ENCODE data around the gene APOC4.

APOC4 gene

DNA sequence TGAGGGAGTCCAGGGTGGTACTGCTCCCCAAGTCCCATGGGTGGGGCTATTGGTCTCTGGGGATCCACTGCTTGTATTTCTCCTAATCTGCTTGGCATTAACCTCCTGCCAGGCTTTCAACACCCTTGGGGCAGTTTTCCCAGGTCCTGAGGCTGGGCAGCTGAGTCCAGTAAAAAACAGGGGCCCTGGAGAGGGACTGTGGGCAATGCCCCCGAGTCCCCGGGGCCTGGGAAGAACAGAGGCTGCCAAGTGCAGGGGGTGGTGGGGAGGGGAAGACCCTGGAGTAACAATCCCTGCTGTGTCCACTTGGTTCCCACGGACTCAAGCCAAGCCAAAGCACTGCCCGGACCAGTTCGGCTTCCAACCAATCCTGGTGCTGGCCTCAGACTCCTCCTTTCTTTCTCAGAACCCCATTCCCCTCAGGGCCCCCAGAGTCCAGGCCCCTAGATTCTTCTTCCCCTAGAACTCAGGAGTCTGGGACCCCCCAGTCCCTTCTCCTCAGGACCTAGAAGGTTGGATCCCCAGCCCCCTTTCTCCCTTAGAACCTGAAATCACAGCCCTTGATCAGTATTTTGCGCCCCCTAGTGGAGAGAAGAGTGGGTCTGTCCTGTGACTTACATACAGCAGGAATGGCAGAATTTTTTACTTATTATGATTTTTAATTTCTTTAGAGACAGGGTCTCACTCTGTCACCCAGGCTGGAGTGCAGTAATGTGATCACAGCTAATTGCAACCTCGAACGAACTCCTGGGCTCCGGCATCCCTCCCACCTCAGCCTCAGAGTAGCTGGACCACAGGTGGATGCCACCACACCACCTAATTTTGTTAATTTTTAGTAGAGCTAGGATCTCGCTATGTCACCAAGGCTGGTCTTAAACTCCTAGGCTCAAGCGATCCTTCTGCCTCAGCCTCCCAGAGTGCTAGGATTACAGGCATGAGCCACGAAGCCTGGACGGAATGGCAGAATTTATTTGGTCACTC, 9.4 kb downstream of the APOC4 start:
- peaks cover 2% of the 10 kb centered on the region for H3K36me3 ChIP-seq (ENCODE audit: control insufficient read depth, insufficient read depth, low read length)
- peaks cover 4% of the 10 kb centered on the region for H3K4me1 ChIP-seq (ENCODE audit: control insufficient read depth, insufficient read depth, low read length)
- H3K27me3 ChIP-seq (ENCODE audit: control insufficient read depth, insufficient read depth, low read length) = no peaks in the 10 kb centered on the region
- no peak overlapping the region for H3K9ac ChIP-seq (ENCODE audit: low read depth, low read length)
- H3K4me3 ChIP-seq (ENCODE audit: low read depth, low read length) = no peak overlapping the region
- H3K9me3 ChIP-seq (ENCODE audit: control insufficient read depth, insufficient read depth, low read length) = no peaks in the 10 kb centered on the region

DNA sequence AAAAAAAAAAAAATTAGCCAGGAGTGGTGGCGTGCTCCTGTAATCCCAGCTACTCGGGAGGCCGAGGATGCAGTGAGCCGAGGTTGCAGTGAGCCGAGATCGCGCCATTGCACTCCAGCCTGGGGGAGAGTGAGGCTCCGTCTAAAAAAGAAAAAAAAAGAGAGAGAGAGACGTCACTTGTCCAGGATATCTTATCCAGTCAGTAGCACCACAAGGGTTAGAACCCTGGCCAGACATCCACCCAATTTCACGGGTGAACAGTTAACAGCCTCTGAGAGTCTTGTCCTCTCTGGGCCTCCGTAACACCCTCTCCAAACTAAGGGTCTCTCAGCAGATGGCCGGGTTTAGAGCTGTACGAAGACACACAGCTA, 12.2 kb downstream of the APOC4 start:
- Histone ChIP-seq H3K27me3 (ENCODE audit: control insufficient read depth, insufficient read depth, low read length) (no peaks in the 10 kb centered on the region), H3K9me3 (ENCODE audit: control insufficient read depth, insufficient read depth, low read length) (no peaks in the 10 kb centered on the region), H3K9ac (ENCODE audit: low read depth, low read length) (peak overlapping the region; percentile 99), H3K36me3 (ENCODE audit: control insufficient read depth, insufficient read depth, low read length) (peaks cover 2% of the 10 kb centered on the region), H3K4me3 (ENCODE audit: low read depth, low read length) (peak overlapping the region; percentile 94), H3K4me1 (ENCODE audit: control insufficient read depth, insufficient read depth, low read length) (peaks cover 4% of the 10 kb centered on the region)

DNA sequence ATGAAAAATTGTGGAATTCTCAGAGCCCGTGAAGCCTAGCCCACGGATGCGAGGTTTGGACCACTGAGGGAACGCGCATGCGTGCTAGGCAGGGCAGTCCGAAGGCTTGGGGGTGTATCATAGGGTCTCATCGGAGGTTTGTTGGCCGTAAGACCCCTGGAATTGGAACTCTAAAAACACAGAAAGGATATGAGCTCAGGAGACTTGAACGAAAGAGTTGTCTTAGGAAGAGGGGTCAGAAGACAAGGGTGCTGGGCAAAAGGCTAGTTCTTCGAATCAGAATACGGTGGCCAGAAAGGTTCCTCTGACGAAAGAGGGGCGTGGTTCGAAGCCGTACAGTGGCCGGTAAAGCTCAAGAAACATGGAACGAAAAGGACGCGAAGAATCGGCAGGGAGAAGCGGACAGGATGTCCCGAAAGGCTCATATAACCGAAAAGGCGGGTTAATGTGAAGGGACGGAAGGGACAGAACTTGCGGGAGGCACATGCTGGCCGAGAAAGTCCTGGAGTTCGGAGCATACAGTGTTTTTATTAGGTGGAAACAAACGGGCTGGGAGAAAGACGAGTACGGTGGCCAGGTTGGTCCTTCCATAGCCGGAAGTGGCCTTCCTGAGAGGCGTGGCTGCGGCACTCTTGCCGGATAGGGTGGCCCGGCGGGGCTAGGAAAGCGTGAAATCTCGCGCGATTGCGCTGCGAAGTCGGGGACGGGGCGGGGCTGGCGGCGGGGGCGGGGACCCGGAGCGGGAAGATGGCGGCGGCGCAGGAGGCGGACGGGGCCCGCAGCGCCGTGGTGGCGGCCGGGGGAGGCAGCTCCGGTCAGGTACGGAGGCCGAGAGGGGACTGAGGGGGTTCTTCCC, 12.8 kb downstream of the APOC4 start, which contains the start of gene CLPTM1:
TSS of gene CLPTM1 (plus strand) at position 732 of the 856 bp plus-strand sequence. CDS start at position 748, 16 bp downstream.
- Histone ChIP-seq H3K9ac (ENCODE audit: low read depth, low read length) (peak within 1 kb of the TSS; percentile 99), H3K27me3 (ENCODE audit: control insufficient read depth, insufficient read depth, low read length) (no peaks in the 10 kb centered on the region), H3K9me3 (ENCODE audit: control insufficient read depth, insufficient read depth, low read length) (no peaks in the 10 kb centered on the region), H3K4me3 (ENCODE audit: low read depth, low read length) (peak within 1 kb of the TSS; percentile 94), H3K36me3 (ENCODE audit: control insufficient read depth, insufficient read depth, low read length) (peaks cover 6% of the 10 kb centered on the region), H3K4me1 (ENCODE audit: control insufficient read depth, insufficient read depth, low read length) (peaks cover 4% of the 10 kb centered on the region)

DNA sequence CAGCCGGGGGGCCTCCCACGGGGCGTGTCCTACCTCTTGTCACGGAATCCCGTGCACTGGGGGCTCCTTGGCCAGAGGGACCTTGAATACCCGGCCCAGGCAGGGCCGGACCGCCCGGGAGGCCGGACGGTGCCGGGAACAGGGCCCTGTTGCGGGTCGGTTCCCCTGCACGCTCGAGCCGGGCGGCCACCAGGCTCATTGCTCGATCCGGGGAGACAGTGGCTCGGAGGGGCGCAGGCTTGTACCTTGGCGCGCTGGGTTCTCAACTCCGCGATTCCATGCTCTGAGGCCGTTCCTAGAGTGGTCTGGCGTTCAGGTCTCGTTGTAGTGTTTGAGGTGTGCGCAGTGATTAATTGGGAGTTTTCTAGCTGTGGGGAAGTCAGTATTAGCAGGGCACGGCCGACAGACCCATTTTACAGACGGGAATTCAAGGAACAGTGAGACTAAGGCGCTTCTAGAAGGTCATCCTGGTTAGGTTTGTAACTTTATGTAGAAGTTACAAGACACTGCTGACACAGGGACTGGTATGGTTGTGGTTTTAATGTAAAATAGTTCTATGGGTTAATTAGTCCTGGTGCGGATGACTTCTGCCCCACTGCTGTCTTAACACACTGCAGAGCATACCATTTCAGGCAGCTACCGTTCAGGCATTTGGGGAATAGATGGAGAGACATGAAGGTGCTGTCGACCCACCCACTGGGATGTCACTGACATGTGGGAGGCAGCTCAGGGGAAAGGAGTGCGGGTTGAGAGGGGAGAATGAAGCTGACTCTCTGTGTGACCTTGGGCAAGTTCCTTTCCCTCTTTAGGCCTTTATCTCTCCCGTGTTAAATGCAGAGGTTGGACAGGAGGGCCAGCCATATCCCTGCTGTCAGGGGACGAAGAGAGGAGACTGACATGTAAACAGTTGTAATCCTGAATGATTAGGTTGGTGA, 13.7 kb downstream of the APOC4 start:
- peaks cover 6% of the 10 kb centered on the region for H3K36me3 ChIP-seq (ENCODE audit: control insufficient read depth, insufficient read depth, low read length)
- H3K9me3 ChIP-seq (ENCODE audit: control insufficient read depth, insufficient read depth, low read length) = no peaks in the 10 kb centered on the region
- H3K27me3 ChIP-seq (ENCODE audit: control insufficient read depth, insufficient read depth, low read length) = no peaks in the 10 kb centered on the region
- peak overlapping the region; percentile 94 for H3K9ac ChIP-seq (ENCODE audit: low read depth, low read length)
- peaks cover 4% of the 10 kb centered on the region for H3K4me1 ChIP-seq (ENCODE audit: control insufficient read depth, insufficient read depth, low read length)
- H3K4me3 ChIP-seq (ENCODE audit: low read depth, low read length) = peak overlapping the region; percentile 94

DNA sequence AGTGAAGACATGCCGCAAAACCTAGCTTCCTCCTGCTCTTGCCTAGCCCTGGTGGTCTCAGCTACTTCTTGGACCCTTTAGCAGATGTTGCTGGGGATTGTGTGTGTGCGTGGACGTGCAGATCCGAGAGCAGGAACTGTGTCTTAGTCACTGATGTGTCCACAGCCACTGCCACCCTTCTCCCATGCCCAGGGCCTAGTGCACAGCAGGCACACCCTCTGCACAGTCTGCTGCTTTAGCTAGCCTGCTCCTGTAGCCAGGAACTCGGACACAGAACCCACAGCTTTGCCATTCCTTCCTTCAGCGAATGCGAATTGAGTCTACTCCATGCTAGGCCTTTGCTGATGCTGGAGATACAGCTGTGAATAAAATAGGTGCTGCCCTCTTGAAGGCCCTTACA, 15.5 kb downstream of the APOC4 start:
- peaks cover 9% of the 10 kb centered on the region for H3K36me3 ChIP-seq (ENCODE audit: control insufficient read depth, insufficient read depth, low read length)
- H3K27me3 ChIP-seq (ENCODE audit: control insufficient read depth, insufficient read depth, low read length) = no peaks in the 10 kb centered on the region

DNA sequence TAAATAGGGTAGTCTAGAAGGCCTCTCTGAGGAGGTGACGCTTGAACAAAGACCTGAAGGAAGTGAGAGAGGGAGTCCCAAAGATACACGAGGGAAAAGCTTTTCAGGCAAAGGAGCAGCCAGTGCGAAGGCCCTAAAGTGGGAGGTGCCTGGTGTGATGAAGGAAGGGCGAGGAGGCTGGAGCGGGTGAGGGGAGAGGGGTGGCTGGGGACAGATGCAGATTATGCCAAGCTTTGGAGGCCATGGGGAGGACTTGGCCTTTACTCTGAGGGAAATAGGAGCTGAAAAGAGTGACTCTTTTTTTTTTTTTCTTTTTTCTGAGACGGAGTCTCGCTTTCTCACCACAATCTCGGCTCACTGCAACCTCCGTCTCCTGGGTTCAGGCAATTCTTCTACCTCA, 16.1 kb downstream of the APOC4 start:
- no peak overlapping the region for H3K9ac ChIP-seq (ENCODE audit: low read depth, low read length)
- no peaks in the 10 kb centered on the region for H3K27me3 ChIP-seq (ENCODE audit: control insufficient read depth, insufficient read depth, low read length)
- H3K4me3 ChIP-seq (ENCODE audit: low read depth, low read length) = no peak overlapping the region
- no peaks in the 10 kb centered on the region for H3K9me3 ChIP-seq (ENCODE audit: control insufficient read depth, insufficient read depth, low read length)
- H3K36me3 ChIP-seq (ENCODE audit: control insufficient read depth, insufficient read depth, low read length) = peaks cover 9% of the 10 kb centered on the region
- peaks cover 4% of the 10 kb centered on the region for H3K4me1 ChIP-seq (ENCODE audit: control insufficient read depth, insufficient read depth, low read length)

More for the DNA sequence above, 15.5 kb downstream of the APOC4 start:
- Histone ChIP-seq H3K4me3 (ENCODE audit: low read depth, low read length) (no peak overlapping the region), H3K4me1 (ENCODE audit: control insufficient read depth, insufficient read depth, low read length) (peaks cover 4% of the 10 kb centered on the region), H3K9ac (ENCODE audit: low read depth, low read length) (no peak overlapping the region), H3K9me3 (ENCODE audit: control insufficient read depth, insufficient read depth, low read length) (no peaks in the 10 kb centered on the region)

DNA sequence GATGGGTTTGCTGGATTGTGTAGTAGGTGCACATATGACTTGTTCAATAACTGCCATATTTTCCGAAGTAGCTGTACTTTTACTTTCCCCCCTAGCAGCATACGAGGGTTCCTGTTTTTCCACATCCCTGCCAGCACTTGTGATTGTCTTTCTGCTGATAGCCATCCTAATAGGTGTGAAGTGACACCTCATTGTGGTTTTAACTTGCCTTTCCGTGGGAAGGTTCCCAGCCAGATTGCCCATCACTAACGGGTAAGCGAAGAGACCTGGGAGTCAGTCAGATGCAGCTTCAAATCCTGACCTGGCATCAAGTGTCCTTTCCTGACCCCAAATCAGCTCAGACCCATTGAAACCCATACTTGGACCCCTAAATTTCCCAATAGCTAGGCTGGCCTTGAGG, 17.7 kb downstream of the APOC4 start:
- Histone ChIP-seq H3K9me3 (ENCODE audit: control insufficient read depth, insufficient read depth, low read length) (no peaks in the 10 kb centered on the region), H3K4me1 (ENCODE audit: control insufficient read depth, insufficient read depth, low read length) (peaks cover 4% of the 10 kb centered on the region), H3K36me3 (ENCODE audit: control insufficient read depth, insufficient read depth, low read length) (peaks cover 9% of the 10 kb centered on the region), H3K9ac (ENCODE audit: low read depth, low read length) (no peak overlapping the region), H3K4me3 (ENCODE audit: low read depth, low read length) (no peak overlapping the region), H3K27me3 (ENCODE audit: control insufficient read depth, insufficient read depth, low read length) (no peaks in the 10 kb centered on the region)

DNA sequence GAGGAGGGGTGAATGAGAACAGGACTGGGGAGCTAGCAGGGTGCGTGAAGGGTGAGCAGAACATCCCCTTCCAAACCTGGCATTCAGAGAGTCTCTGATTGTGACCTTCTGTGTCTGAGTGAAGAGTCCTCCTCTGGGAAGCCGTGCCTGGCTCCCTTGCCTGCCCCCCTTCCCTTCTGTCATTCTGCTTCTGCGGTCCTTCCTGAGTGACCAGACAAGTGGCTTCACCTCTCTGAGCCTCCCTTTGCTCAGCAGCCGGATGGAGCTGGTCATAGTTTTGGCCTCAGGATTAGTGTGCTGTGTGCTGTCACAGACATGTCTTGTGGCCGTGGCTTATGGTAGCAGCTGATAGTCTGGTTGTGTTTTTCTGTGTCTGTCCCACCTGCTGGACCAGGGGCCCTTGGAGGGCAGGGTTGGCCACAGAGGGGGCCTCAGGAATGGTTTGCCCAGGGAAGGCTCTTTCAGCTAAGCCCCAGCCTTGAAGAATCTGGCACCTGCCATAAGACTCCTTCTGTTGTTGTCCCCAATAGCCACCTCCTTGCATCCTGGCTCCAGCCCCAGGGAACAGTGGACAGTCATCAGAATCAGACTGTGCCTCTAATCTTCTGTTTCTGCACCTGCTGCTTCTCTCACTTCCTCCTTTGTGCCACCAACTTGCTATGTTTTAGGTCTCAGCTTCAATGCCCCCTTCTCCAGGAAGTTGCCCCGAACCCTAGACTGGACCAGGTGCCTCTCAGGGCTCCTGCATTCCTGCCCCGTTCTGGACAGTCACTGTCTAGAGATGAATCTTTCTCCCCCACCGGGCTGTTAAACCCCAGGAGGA, 19.1 kb downstream of the APOC4 start:
- no peaks in the 10 kb centered on the region for H3K27me3 ChIP-seq (ENCODE audit: control insufficient read depth, insufficient read depth, low read length)
- no peaks in the 10 kb centered on the region for H3K9me3 ChIP-seq (ENCODE audit: control insufficient read depth, insufficient read depth, low read length)
- peaks cover 2% of the 10 kb centered on the region for H3K4me1 ChIP-seq (ENCODE audit: control insufficient read depth, insufficient read depth, low read length)
- H3K4me3 ChIP-seq (ENCODE audit: low read depth, low read length) = no peak overlapping the region
- H3K36me3 ChIP-seq (ENCODE audit: control insufficient read depth, insufficient read depth, low read length) = peaks cover 7% of the 10 kb centered on the region
- H3K9ac ChIP-seq (ENCODE audit: low read depth, low read length) = no peak overlapping the region

DNA sequence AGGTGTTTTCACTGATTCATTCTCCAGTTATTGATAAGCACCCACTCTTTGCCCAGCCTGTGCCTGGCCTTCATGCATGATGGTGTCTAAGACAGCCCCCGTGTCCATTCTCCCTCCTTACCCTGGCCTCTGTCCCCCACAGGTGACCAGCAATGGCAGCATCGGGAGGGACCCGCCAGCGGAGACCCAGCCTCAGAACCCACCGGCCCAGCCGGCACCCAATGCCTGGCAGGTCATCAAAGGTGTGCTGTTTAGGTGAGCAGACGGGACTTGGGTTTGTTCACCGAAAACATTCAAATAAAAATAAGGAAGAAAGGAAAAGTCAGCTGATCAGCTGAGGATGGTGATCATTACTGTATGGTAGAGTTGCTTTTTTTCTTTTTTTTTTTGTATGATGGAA, 19.8 kb downstream of the APOC4 start:
- no peak overlapping the region for H3K4me3 ChIP-seq (ENCODE audit: low read depth, low read length)
- no peaks in the 10 kb centered on the region for H3K27me3 ChIP-seq (ENCODE audit: control insufficient read depth, insufficient read depth, low read length)
- H3K9me3 ChIP-seq (ENCODE audit: control insufficient read depth, insufficient read depth, low read length) = no peaks in the 10 kb centered on the region
- no peaks in the 10 kb centered on the region for H3K4me1 ChIP-seq (ENCODE audit: control insufficient read depth, insufficient read depth, low read length)
- no peak overlapping the region for H3K9ac ChIP-seq (ENCODE audit: low read depth, low read length)
- peaks cover 7% of the 10 kb centered on the region for H3K36me3 ChIP-seq (ENCODE audit: control insufficient read depth, insufficient read depth, low read length)

DNA sequence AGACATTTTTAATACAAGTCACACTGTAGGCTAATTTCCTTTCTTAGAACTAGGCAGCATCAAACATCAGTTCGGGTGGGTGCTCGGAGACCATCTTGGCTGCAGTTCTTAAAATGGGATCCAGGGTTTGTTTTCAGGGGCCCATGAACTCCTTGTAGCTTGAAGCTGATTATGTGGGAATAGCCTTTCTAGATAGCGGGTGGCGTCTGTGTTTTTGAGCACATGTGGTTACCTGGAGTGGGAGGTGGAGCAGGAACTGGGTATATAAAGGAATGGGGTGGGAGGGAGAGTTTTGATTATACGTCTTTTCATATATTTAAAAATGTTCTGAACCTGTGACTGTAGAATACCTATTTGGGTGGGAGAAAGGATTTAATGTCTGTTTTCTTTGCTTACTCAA, 26.1 kb downstream of the APOC4 start:
- Histone ChIP-seq H3K36me3 (ENCODE audit: control insufficient read depth, insufficient read depth, low read length) (peaks cover 10% of the 10 kb centered on the region), H3K9ac (ENCODE audit: low read depth, low read length) (no peak overlapping the region), H3K27me3 (ENCODE audit: control insufficient read depth, insufficient read depth, low read length) (no peaks in the 10 kb centered on the region), H3K4me1 (ENCODE audit: control insufficient read depth, insufficient read depth, low read length) (no peaks in the 10 kb centered on the region), H3K4me3 (ENCODE audit: low read depth, low read length) (no peak overlapping the region), H3K9me3 (ENCODE audit: control insufficient read depth, insufficient read depth, low read length) (no peaks in the 10 kb centered on the region)
